Forelimb muscle (tissue), 1 donor: ENCODE measurements around the gene PDE6H. TPM values are rescaled to one million over a fixed set of nuclear protein-coding genes. Genes with fewer than 3 reads are reported as not detected.

Experiments
- DNase-seq: peaks from one replicate; pipeline ENCODE4 v3.0.0-alpha.2; 2013; ENCODE audit warnings: low read depth
- polyA plus RNA-seq: library from polyadenylated mRNA; unstranded; fragments of 120-200 nt; gene quantifications from one replicate; pipeline ENCODE4 v1.2.1, GENCODE V29; 2013; ENCODE audit not compliant: insufficient read length

The PDE6H gene
- polyA plus RNA-seq, 1 donor: not detected

DNA sequence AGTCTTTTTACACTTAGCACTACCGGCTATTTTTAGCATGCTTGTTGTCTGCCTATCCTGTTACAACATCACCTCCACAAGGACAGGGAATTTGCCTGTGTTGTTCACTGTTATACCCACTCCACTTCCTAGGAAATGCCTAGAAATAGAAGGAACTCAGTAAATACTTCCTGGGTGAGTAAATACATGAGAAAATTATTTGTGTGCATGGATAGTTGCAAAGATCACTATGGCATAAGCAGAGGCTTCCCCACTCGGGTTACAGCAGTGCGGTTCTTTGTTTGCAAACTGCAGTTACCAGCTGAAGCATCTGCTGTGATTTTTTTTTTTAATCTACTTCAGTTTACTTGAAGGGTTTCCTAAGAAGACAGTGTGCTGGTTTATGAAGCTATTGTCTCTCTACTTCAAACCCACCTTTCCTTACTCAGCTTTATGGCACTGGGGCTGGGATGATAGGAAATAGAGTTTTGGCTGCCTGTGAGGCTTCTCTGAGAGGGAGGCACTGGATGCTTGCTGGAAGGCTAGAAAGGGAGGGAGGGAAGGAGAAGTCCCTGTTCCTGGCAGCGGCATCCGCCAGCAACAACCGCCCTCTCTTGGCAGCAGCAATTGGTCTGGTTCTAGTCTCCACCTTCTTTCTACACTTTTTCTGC, 29.0 kb downstream of the PDE6H start:
- no peak for DNase-seq

DNA sequence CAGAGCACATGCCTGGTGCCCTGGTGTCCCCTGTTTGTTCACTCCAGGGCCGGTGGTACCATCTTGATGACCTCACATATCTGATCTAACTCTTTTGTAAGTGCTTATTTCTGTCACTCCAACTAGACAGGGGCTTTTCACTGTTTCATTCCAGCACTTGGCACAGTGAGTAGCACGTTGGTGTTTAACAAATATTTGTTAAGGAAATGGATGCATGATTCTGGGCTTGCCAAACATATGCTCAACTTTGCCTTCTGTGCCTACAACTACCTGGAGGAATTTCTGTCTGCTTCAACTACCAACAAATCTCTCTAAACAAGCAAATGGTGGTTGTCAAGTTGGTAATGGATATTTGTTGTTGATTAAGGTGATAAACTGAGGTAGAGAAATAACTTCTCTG, 31.6 kb downstream of the PDE6H start:
- no peak for DNase-seq

DNA sequence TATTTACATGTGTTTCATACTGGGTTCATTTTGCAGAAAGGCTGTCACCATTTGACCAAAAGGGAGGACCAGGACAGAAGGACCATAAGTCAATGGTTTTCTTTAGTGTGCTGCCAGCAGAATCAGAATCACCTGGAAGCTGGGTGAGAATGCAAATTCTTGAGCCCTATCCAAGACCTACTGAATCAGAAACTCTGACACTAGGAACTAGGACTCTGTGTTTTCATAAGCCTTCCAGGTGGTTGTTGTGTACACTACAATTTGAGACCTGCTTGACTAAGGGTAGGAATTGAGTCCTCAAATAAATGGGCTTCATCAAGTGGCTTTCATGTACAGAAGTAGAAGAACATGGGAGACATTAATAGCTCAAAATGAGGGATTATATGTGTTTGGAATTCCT, 32.2 kb downstream of the PDE6H start:
- DNase-seq: no peak

GRCh38 chr12:15007551-15007950, 34.7 kb downstream of the PDE6H start:
- no peak for DNase-seq

GRCh38 chr12:15011162-15011561, 38.3 kb downstream of the PDE6H start:
- no peak for DNase-seq

GRCh38 chr12:15013634-15014179, 40.9 kb downstream of the PDE6H start:
- no peak for DNase-seq

- no peak for DNase-seq
Observed at GRCh38 chr12:15014708-15015107, 41.9 kb downstream of the PDE6H start.

GRCh38 chr12:15015121-15015520, 42.3 kb downstream of the PDE6H start:
- no peak for DNase-seq

DNA sequence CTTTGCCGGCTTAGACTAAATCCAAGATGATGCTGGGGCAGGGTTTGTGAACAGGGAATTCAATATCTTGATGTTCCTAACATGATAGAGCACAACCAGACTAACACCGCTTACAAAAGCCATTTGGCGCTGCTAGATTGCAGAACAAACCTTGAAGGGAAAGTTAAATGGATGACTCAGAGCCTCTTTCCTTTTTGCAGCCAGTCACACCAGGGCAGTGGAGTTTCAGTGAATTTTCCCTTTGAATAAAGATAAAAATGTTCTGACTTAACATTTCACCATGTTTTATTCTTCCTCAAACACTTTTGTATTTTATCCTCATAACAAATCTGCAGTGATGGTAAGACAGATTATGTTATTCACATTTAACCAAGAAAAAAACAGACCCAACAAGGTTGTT, 47.3 kb downstream of the PDE6H start:
- DNase-seq: no peak

Other genes starting within 250 kb of the PDE6H start
- gene WBP11, start 169.6 kb upstream of the PDE6H start, polyA plus RNA-seq: 56.9 TPM
- 1.1 TPM for gene C12orf60, start 169.4 kb upstream of the PDE6H start, polyA plus RNA-seq
- gene SMCO3, start 158.9 kb upstream of the PDE6H start, polyA plus RNA-seq: 0.13 TPM
- 0.19 TPM for gene ART4, start 129.5 kb upstream of the PDE6H start, polyA plus RNA-seq
- 193 TPM for gene MGP, start 87.2 kb upstream of the PDE6H start, polyA plus RNA-seq
- gene ERP27, start 34.5 kb upstream of the PDE6H start, polyA plus RNA-seq: 0.11 TPM
- 32.3 TPM for gene ARHGDIB, start 11.4 kb upstream of the PDE6H start, polyA plus RNA-seq
- gene RERG, start 248.4 kb downstream of the PDE6H start, polyA plus RNA-seq: 4.7 TPM